ENCODE results near the gene DOCK8.

GRCh38 chr9:426976-427375, 212.3 kb downstream of the DOCK8 start:
- TF ChIP-seq CTCF (IDR thresholded peaks at IDR 0.05; ENCODE audit: insufficient read depth, low read depth, low read length) (no peak), EZH2 (IDR thresholded peaks at IDR 0.05; ENCODE audit: insufficient read depth, low read length) (no peak)
